ENCODE results near the gene LIPC. TPM values are rescaled to one million over a fixed set of nuclear protein-coding genes. Genes with fewer than 3 reads are reported as not detected.

Gene LIPC
- total RNA-seq, 4 donors from 2014 or later, result 0.28 to 0.51 TPM; not detected in 2

GRCh38 chr15:58576657-58577056 is 144.9 kb downstream of the LIPC start:
- Histone ChIP-seq H3K4me3 (no peak overlapping the region), H3K4me1 (no peaks in the 10 kb centered on the region), H3K27ac (no peak overlapping the region), H3K9me3 (no peaks in the 10 kb centered on the region), H3K36me3 (no peaks in the 10 kb centered on the region), H3K27me3 (no peaks in the 10 kb centered on the region)
- intact Hi-C loops (cut with DNase I; ENCODE audit: low total_unique reads), result no loop called here
- no peak for DNase-seq
- TF ChIP-seq POLR2A (IDR thresholded peaks at IDR 0.05) (no peak), CTCF (IDR thresholded peaks at IDR 0.05) (no peak)

DNA sequence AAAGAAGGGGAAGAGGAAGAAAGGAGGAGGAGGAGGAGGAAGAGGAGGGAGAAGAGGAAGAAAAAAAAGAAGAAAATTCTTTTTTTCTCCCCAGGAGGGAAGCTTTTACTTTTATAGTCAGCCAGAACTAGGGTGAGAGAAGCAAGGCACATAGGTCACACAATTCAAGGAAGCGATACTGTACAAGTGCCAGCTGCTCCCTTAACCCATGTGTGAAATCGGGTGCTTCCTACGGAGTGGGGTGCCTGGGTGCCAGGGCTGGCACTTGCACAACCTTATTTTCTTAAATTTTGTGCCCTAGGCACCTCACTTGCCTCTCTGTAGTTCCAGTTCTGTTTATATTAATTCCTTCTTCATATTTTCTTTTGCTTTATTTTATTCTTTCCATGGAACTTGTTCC is 150.4 kb downstream of the LIPC start:
- TF ChIP-seq CTCF (IDR thresholded peaks at IDR 0.05), result no peak
- TF ChIP-seq POLR2A (IDR thresholded peaks at IDR 0.05), result no peak
- Histone ChIP-seq H3K27ac (no peak overlapping the region), H3K4me1 (no peaks in the 10 kb centered on the region), H3K4me3 (no peak overlapping the region), H3K9me3 (no peaks in the 10 kb centered on the region), H3K36me3 (no peaks in the 10 kb centered on the region), H3K27me3 (no peaks in the 10 kb centered on the region)
- no peak for DNase-seq
- intact Hi-C loops (cut with DNase I; ENCODE audit: low total_unique reads), result no loop called here

- no peak overlapping the region for H3K4me3 ChIP-seq
- DNase-seq, result no peak
Observed at GRCh38 chr15:58583171-58583908, 151.5 kb downstream of the LIPC start.

DNA sequence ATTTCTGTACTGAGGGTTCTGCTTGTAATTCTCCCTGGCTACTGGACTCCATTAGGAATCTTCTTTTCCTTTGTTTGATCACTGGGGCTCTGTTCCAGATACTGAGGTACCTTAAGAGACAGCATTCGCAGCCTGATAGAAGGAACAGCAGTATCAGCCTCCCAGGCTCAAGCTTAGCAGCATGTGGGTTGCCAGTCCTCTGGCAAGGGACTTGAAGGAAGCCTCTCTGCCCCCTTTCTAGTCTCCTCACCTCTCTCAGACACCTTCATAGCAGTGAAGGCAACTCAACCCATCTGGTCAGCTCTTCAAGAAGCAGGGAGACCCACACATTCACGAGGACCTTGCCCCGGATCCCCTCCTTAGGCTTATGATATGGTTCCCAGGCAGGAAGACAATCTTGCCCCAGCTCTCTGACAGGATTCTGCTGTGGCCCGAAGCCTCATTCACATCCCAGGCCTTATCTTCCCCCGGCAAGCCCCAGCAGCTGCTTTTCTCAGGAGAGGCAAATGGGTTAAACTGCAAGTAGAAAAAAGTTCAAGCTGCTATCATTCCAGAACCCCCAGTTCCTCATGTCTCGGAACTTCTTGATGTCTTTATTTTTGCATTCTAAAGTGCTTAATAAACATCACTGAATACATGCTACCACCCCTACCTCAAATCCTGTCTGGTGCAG is 153.1 kb downstream of the LIPC start:
- H3K36me3 ChIP-seq, result no peaks in the 10 kb centered on the region
- no peak for TF ChIP-seq CTCF (IDR thresholded peaks at IDR 0.05)
- TF ChIP-seq POLR2A (IDR thresholded peaks at IDR 0.05), result no peak
- H3K27ac ChIP-seq, result no peak overlapping the region
- no peak overlapping the region for H3K4me3 ChIP-seq
- no peak for DNase-seq
- intact Hi-C loops (cut with DNase I; ENCODE audit: low total_unique reads), result no loop called here
- no peaks in the 10 kb centered on the region for H3K4me1 ChIP-seq
- no peaks in the 10 kb centered on the region for H3K27me3 ChIP-seq
- H3K9me3 ChIP-seq, result no peaks in the 10 kb centered on the region

More at GRCh38 chr15:58583171-58583908, 151.5 kb downstream of the LIPC start:
- TF ChIP-seq CTCF (IDR thresholded peaks at IDR 0.05) (no peak), POLR2A (IDR thresholded peaks at IDR 0.05) (no peak)
- Histone ChIP-seq H3K4me1 (no peaks in the 10 kb centered on the region), H3K36me3 (no peaks in the 10 kb centered on the region), H3K27me3 (no peaks in the 10 kb centered on the region), H3K9me3 (no peaks in the 10 kb centered on the region), H3K27ac (no peak overlapping the region)
- intact Hi-C loops (cut with DNase I; ENCODE audit: low total_unique reads), result no loop called here

GRCh38 chr15:58585693-58586443 is 154.1 kb downstream of the LIPC start:
- no peaks in the 10 kb centered on the region for H3K9me3 ChIP-seq
- DNase-seq, result no peak
- TF ChIP-seq CTCF (IDR thresholded peaks at IDR 0.05) (no peak), POLR2A (IDR thresholded peaks at IDR 0.05) (no peak)
- intact Hi-C loops (cut with DNase I; ENCODE audit: low total_unique reads), result no loop called here
- no peaks in the 10 kb centered on the region for H3K36me3 ChIP-seq
- H3K27me3 ChIP-seq, result no peaks in the 10 kb centered on the region
- H3K4me3 ChIP-seq, result no peak overlapping the region
- no peak overlapping the region for H3K27ac ChIP-seq
- no peaks in the 10 kb centered on the region for H3K4me1 ChIP-seq
